Effector memory CD8-positive, alpha-beta T cell (primary cell): ENCODE data around the gene BARHL2.

Experiments
- ATAC-seq: fragments of 150-1000 bp; cut with Tn5 transposase; replicated peaks from 2 replicates; pipeline ENCODE4 v1.10.0; 2021; ENCODE audit warnings: mild to moderate bottlenecking, moderate library complexity
- DNase-seq, 3 experiments: peaks; one replicate each; pipeline ENCODE4 v3.0.0; 2021
- H3K27ac Mint-ChIP-seq, 2 donors: one replicate each; pipeline ENCODE4 v1.8.0; 2022; ENCODE audit warnings: mild to moderate bottlenecking in 2 of 2, mixed read lengths in 2 of 2, moderate library complexity in 2 of 2
- H3K27me3 Mint-ChIP-seq, 2 donors: one replicate each; pipeline ENCODE4 v1.8.0; 2022; ENCODE audit warnings: mixed read lengths in 2 of 2
- H3K36me3 Mint-ChIP-seq: one replicate; pipeline ENCODE4 v1.8.0; 2022; ENCODE audit warnings: mild to moderate bottlenecking, moderate library complexity, mixed read lengths; ENCODE audit not compliant: insufficient read depth
- H3K4me1 Mint-ChIP-seq, 2 donors: one replicate each; pipeline ENCODE4 v1.8.0; 2022; ENCODE audit warnings: low read depth in 2 of 2, mixed read lengths in 2 of 2
- H3K4me3 Mint-ChIP-seq, 2 donors: one replicate each; pipeline ENCODE4 v1.8.0; 2022; ENCODE audit warnings: mild to moderate bottlenecking in 2 of 2, mixed read lengths in 2 of 2, moderate library complexity in 2 of 2
- H3K9me3 Mint-ChIP-seq, 2 donors: one replicate each; pipeline ENCODE4 v1.8.0; 2022; ENCODE audit warnings: mixed read lengths in 2 of 2

Gene BARHL2

GRCh38 chr1:90729504-90730242 lies 12.6 kb upstream of the BARHL2 start:
- peaks cover 85 to 91% of the 10 kb centered on the region in 2 donors for H3K27me3 Mint-ChIP-seq
- H3K4me3 Mint-ChIP-seq, result peak overlapping the region; percentile 79 to 80
- DNase-seq (no peak), ATAC-seq (peak; percentile 40)
- peaks cover 36 to 42% of the 10 kb centered on the region in 2 donors for H3K4me1 Mint-ChIP-seq
- peaks cover 37% of the 10 kb centered on the region for H3K36me3 Mint-ChIP-seq
- peaks cover 4 to 7% of the 10 kb centered on the region in 2 donors for H3K9me3 Mint-ChIP-seq
- no peak overlapping the region for H3K27ac Mint-ChIP-seq

GRCh38 chr1:90728502-90729287 lies 11.6 kb upstream of the BARHL2 start:
- Mint-ChIP-seq H3K4me1 (peaks cover 36 to 50% of the 10 kb centered on the region in 2 donors), H3K27ac (no peak overlapping the region), H3K9me3 (peaks cover 4 to 7% of the 10 kb centered on the region in 2 donors), H3K27me3 (peaks cover 92 to 100% of the 10 kb centered on the region in 2 donors), H3K36me3 (peaks cover 47% of the 10 kb centered on the region), H3K4me3 (peak overlapping the region; percentile 52 to 55)
- ATAC-seq (no peak), DNase-seq (no peak)

GRCh38 chr1:90727917-90728501 lies 10.9 kb upstream of the BARHL2 start:
- Mint-ChIP-seq H3K36me3 (peaks cover 51% of the 10 kb centered on the region), H3K4me1 (peaks cover 42 to 54% of the 10 kb centered on the region in 2 donors), H3K27me3 (peaks cover 90 to 100% of the 10 kb centered on the region in 2 donors), H3K4me3 (peak overlapping the region; percentile 52 to 55), H3K9me3 (peaks cover 4 to 7% of the 10 kb centered on the region in 2 donors), H3K27ac (no peak overlapping the region)
- no peak for DNase-seq
- ATAC-seq, result no peak

- Mint-ChIP-seq H3K27ac (no peak overlapping the region), H3K27me3 (peaks cover 94 to 100% of the 10 kb centered on the region in 2 donors), H3K9me3 (peaks cover 4 to 7% of the 10 kb centered on the region in 2 donors), H3K4me1 (peaks cover 42 to 55% of the 10 kb centered on the region in 2 donors), H3K4me3 (peak overlapping the region in 1 of 2 donors; percentile 72), H3K36me3 (peaks cover 53% of the 10 kb centered on the region)
- DNase-seq (no peak), ATAC-seq (no peak)
Measured at GRCh38 chr1:90726986-90727480, 9.9 kb upstream of the BARHL2 start.

GRCh38 chr1:90726425-90726985 lies 9.4 kb upstream of the BARHL2 start:
- no peak for DNase-seq
- no peak for ATAC-seq
- Mint-ChIP-seq H3K9me3 (peaks cover 4 to 7% of the 10 kb centered on the region in 2 donors), H3K36me3 (peaks cover 53% of the 10 kb centered on the region), H3K4me1 (peaks cover 46 to 58% of the 10 kb centered on the region in 2 donors), H3K27me3 (peaks cover 95 to 100% of the 10 kb centered on the region in 2 donors), H3K4me3 (peak overlapping the region; percentile 20 to 72), H3K27ac (no peak overlapping the region)

GRCh38 chr1:90725657-90726424 lies 8.7 kb upstream of the BARHL2 start:
- peak overlapping the region; percentile 26 for H3K27ac Mint-ChIP-seq
- peak overlapping the region; percentile 20 to 72 for H3K4me3 Mint-ChIP-seq
- ATAC-seq (no peak), DNase-seq (no peak)
- H3K9me3 Mint-ChIP-seq, result peaks cover 4 to 7% of the 10 kb centered on the region in 2 donors
- H3K36me3 Mint-ChIP-seq, result peaks cover 54% of the 10 kb centered on the region
- H3K4me1 Mint-ChIP-seq, result peaks cover 46 to 54% of the 10 kb centered on the region in 2 donors
- H3K27me3 Mint-ChIP-seq, result peaks cover 96 to 100% of the 10 kb centered on the region in 2 donors

GRCh38 chr1:90724926-90725656 lies 8.0 kb upstream of the BARHL2 start:
- no peak overlapping the region for H3K27ac Mint-ChIP-seq
- H3K4me1 Mint-ChIP-seq, result peaks cover 39 to 47% of the 10 kb centered on the region in 2 donors
- peak overlapping the region; percentile 35 to 72 for H3K4me3 Mint-ChIP-seq

GRCh38 chr1:90724361-90724760 lies 7.3 kb upstream of the BARHL2 start:
- ATAC-seq, result no peak
- DNase-seq, result no peak
- H3K4me1 Mint-ChIP-seq, result peaks cover 33 to 41% of the 10 kb centered on the region in 2 donors
- H3K27me3 Mint-ChIP-seq, result peaks cover 93 to 100% of the 10 kb centered on the region in 2 donors
- peaks cover 4 to 7% of the 10 kb centered on the region in 2 donors for H3K9me3 Mint-ChIP-seq
- no peak overlapping the region for H3K27ac Mint-ChIP-seq
- H3K4me3 Mint-ChIP-seq, result peak overlapping the region in 1 of 2 donors; percentile 70
- peaks cover 53% of the 10 kb centered on the region for H3K36me3 Mint-ChIP-seq

More at GRCh38 chr1:90724926-90725656, 8.0 kb upstream of the BARHL2 start:
- no peak for DNase-seq
- peaks cover 4 to 7% of the 10 kb centered on the region in 2 donors for H3K9me3 Mint-ChIP-seq
- peaks cover 96 to 100% of the 10 kb centered on the region in 2 donors for H3K27me3 Mint-ChIP-seq
- ATAC-seq, result no peak
- H3K36me3 Mint-ChIP-seq, result peaks cover 51% of the 10 kb centered on the region

GRCh38 chr1:90723590-90724108 lies 6.5 kb upstream of the BARHL2 start:
- H3K9me3 Mint-ChIP-seq, result peaks cover 4 to 7% of the 10 kb centered on the region in 2 donors
- peak overlapping the region; percentile 64 to 70 for H3K4me3 Mint-ChIP-seq
- DNase-seq, result no peak
- no peak overlapping the region for H3K27ac Mint-ChIP-seq
- no peak for ATAC-seq
- H3K4me1 Mint-ChIP-seq, result peaks cover 30 to 42% of the 10 kb centered on the region in 2 donors
- H3K27me3 Mint-ChIP-seq, result peaks cover 95 to 100% of the 10 kb centered on the region in 2 donors
- H3K36me3 Mint-ChIP-seq, result peaks cover 56% of the 10 kb centered on the region

- H3K27ac Mint-ChIP-seq, result no peak overlapping the region
- peaks cover 93 to 100% of the 10 kb centered on the region in 2 donors for H3K27me3 Mint-ChIP-seq
- no peak for DNase-seq
- H3K36me3 Mint-ChIP-seq, result peaks cover 59% of the 10 kb centered on the region
- no peak for ATAC-seq
- peak overlapping the region; percentile 64 to 70 for H3K4me3 Mint-ChIP-seq
- H3K4me1 Mint-ChIP-seq, result peaks cover 25 to 40% of the 10 kb centered on the region in 2 donors
- peaks cover 4 to 7% of the 10 kb centered on the region in 2 donors for H3K9me3 Mint-ChIP-seq
Measured at GRCh38 chr1:90722874-90723589, 5.9 kb upstream of the BARHL2 start.
